ENCODE measurements around the gene PCDH9. TPM values are rescaled to one million over a fixed set of nuclear protein-coding genes. Genes with fewer than 3 reads are reported as not detected.

The PCDH9 gene
- total and polyA plus RNA-seq, 2 of the 4 experiments (the other 2 are of a cell fraction): 2.2 to 10.2 TPM

- Histone ChIP-seq H3K9me1 (ENCODE audit: insufficient read depth, low read length) (no peaks in the 10 kb centered on the region), H4K5ac (ENCODE audit: low read depth, low read length) (no peak overlapping the region), H3K23ac (ENCODE audit: low read depth, low read length) (no peak overlapping the region), H3K9me3 (ENCODE audit: control insufficient read depth, insufficient read depth, low read length) (no peaks in the 10 kb centered on the region), H3K18ac (ENCODE audit: low read depth, low read length) (no peak overlapping the region), H3K56ac (ENCODE audit: extremely low read depth, insufficient read depth, low read length) (no peak overlapping the region), H4K8ac (ENCODE audit: low read depth in 2 of 2, low read length in 2 of 2) (no peak overlapping the region), H4K91ac (ENCODE audit: insufficient read depth, low read depth, low read length) (no peak overlapping the region), H3K36me3 (ENCODE audit: control insufficient read depth, insufficient read depth, low read length) (no peaks in the 10 kb centered on the region), H3K4me2 (ENCODE audit: low read depth, low read length) (no peak overlapping the region), H3K4ac (ENCODE audit: low read depth, low read length) (no peak overlapping the region), H3K27me3 (ENCODE audit: control insufficient read depth, insufficient read depth, low read length) (no peaks in the 10 kb centered on the region), H2AK9ac (replicated peaks; ENCODE audit: low read depth, low read length, poor library complexity) (no peak overlapping the region), H3K9ac (ENCODE audit: low read depth, low read length) (no peak overlapping the region), H3K27ac (ENCODE audit: insufficient read depth, low read length) (no peak overlapping the region), H4K20me1 (ENCODE audit: insufficient read depth, low read length) (no peaks in the 10 kb centered on the region), H3K4me3 (ENCODE audit: insufficient read depth, low read depth, low read length) (no peak overlapping the region), H2BK20ac (ENCODE audit: low read depth, low read length) (no peak overlapping the region), H2AK5ac (ENCODE audit: low read depth, low read length) (no peak overlapping the region), H3K79me1 (ENCODE audit: low read depth in 1 of 2, low read length in 2 of 2) (no peaks in the 10 kb centered on the region), H2BK120ac (ENCODE audit: low read depth, low read length) (no peak overlapping the region), H3K4me1 (ENCODE audit: control insufficient read depth, insufficient read depth, low read length) (no peaks in the 10 kb centered on the region), H2BK15ac (ENCODE audit: low read depth, low read length) (no peak overlapping the region), H2AFZ (replicated peaks; ENCODE audit: low read length, poor library complexity) (no peak overlapping the region), H3K14ac (replicated peaks; ENCODE audit: low read depth, low read length) (no peak overlapping the region), H2BK5ac (ENCODE audit: low read depth, low read length, poor library complexity, severe bottlenecking) (no peak overlapping the region)
- in situ Hi-C loops (cut with MboI; ENCODE audit: low sequenced_read_pairs): no loop called here
- BruUV-seq (replicated peaks): no TSS peak
- no CpG with 5 or more reads among the region's 1 CpG for WGBS, 2 experiments (ENCODE audit: extremely low coverage in 2 of 2, insufficient read length in 1 of 2)
- ATAC-seq (ENCODE audit: low read depth) (no peak), DNase-seq (peak; percentile 54)
- intact Hi-C loops (cut with micrococcal nuclease): no loop called here
- dilution Hi-C loops (cut with HindIII; ENCODE audit: low sequenced_read_pairs, unreplicated experiment): no loop called here
- ChIA-PET CTCF (no interaction called here), POLR2A (ENCODE audit: unreplicated experiment) (no interaction called here)
- TF ChIP-seq RFX5 (IDR thresholded peaks at IDR 0.05; ENCODE audit: low read depth, low read length) (no peak), NFE2L2 (IDR thresholded peaks at IDR 0.05; ENCODE audit: low read depth, low read length) (no peak), FOS (IDR thresholded peaks at IDR 0.05; ENCODE audit: low read depth, low read length) (no peak), POLR2A (IDR thresholded peaks at IDR 0.05; ENCODE audit: low read depth, low read length) (no peak), ELK1 (IDR thresholded peaks at IDR 0.05; ENCODE audit: borderline replicate concordance, low read depth, low read length) (no peak), CHD1 (IDR thresholded peaks at IDR 0.05; ENCODE audit: low read depth, low read length) (no peak), MXI1 (IDR thresholded peaks at IDR 0.05; ENCODE audit: borderline replicate concordance, low read depth, low read length) (no peak), CEBPB (IDR thresholded peaks at IDR 0.05; ENCODE audit: low read depth, low read length) (no peak), RAD21 (IDR thresholded peaks at IDR 0.05; ENCODE audit: low read length) (no peak), USF2 (IDR thresholded peaks at IDR 0.05; ENCODE audit: low read depth, low read length) (no peak)
These were observed 424.5 kb downstream of the PCDH9 start for GRCh38 chr13:66805657-66806056.

Measured in IMR-90 (cell line).